Prostate gland (tissue), 2 donors: ENCODE results near the gene PDLIM3. TPM values are rescaled to one million over a fixed set of nuclear protein-coding genes. Genes with fewer than 3 reads are reported as not detected.

Experiments used
- DNase-seq: peaks from one replicate; pipeline ENCODE4 v3.0.0-alpha.2; 2019; ENCODE audit warnings: low spot score
- H3K27ac ChIP-seq, 2 donors: fragments of 200-600 bp; sonication (generic); 2 replicates each; pipeline ENCODE4 v1.5.1; 2017 to 2019
- H3K27me3 ChIP-seq: fragments of 200-600 bp; sonication (generic); replicated peaks from 2 replicates; pipeline ENCODE4 v1.5.1; 2019; ENCODE audit not compliant: insufficient read depth
- H3K36me3 ChIP-seq, 2 donors: fragments of 200-600 bp; sonication (generic); 1 replicate in 1 of 2; 2 replicates in 1 of 2; pipeline versions ENCODE4 v1.5.1 to v1.8.1; 2017 to 2019
- H3K4me1 ChIP-seq: fragments of 200-600 bp; sonication (generic); replicated peaks from 2 replicates; pipeline ENCODE4 v1.5.1; 2019
- H3K4me3 ChIP-seq, 2 donors: fragments of 200-600 bp; sonication (generic); 2 replicates each; pipeline ENCODE4 v1.5.1; 2017 to 2019
- H3K9me3 ChIP-seq: fragments of 200-600 bp; sonication (generic); 2 replicates; pipeline ENCODE4 v1.5.1; 2017
- CTCF ChIP-seq, 4 experiments: fragments of 200-600 bp in 2 of 4; fragments of 450-650 bp in 2 of 4; sonication (generic) in 2 of 4; IDR thresholded peaks; 1 replicate in 3 of 4; 2 replicates in 1 of 4; pipeline ENCODE4 v1.5.1; 2016 to 2019; ENCODE audit warnings: antibody characterized with exemption in 4 of 4, mild to moderate bottlenecking in 2 of 4, moderate library complexity in 2 of 4
- POLR2A ChIP-seq: fragments of 450-650 bp; IDR thresholded peaks from one replicate; pipeline ENCODE4 v1.6.1; 2016; ENCODE audit warnings: antibody characterized with exemption, mild to moderate bottlenecking
- POLR2AphosphoS5 ChIP-seq: sonication (generic); formaldehyde crosslinking; IDR thresholded peaks from one replicate; pipeline ENCODE4 v1.6.1; 2017; ENCODE audit warnings: antibody characterized with exemption
- WGBS: methylation state at CpG from one replicate; pipeline ENCODE4 v1.1.5; 2018; 5-methylcytosine and 5-hydroxymethylcytosine counted together
- intact Hi-C: fragments of 100-400 bp; cut with DNase I; formaldehyde crosslinking; loops from one replicate; pipeline ENCODE4 v1.14.2; 2022
- total RNA-seq, 2 donors: library from RNA; depleted of rRNA; stranded (reverse); fragments of >200 nt; gene quantifications; one replicate each; pipeline ENCODE4 v1.1.0, GENCODE V29; 2016

Gene PDLIM3
- total RNA-seq, 2 donors from 2014 or later, result 78.7 to 139 TPM

- peak; percentile 62 for DNase-seq
- Histone ChIP-seq H3K27ac (peak overlapping the region; percentile 74), H3K4me3 (peak overlapping the region; percentile 42 to 52), H3K36me3 (no peaks in the 10 kb centered on the region), H3K9me3 (no peaks in the 10 kb centered on the region), H3K27me3 (no peaks in the 10 kb centered on the region), H3K4me1 (no peaks in the 10 kb centered on the region)
- 3% methylated on average over 28 of the region's 41 CpGs for WGBS
- TF ChIP-seq POLR2A (peak; percentile 18), POLR2AphosphoS5 (no peak), CTCF (IDR thresholded peaks at IDR 0.05) (no peak)
- intact Hi-C loops, result loop anchor here (1.0 to 5.0 kb wide), 4 partner anchors 37 to 567 kb away; no protein-coding TSS in a partner anchor
These were observed 64.7 kb downstream of the PDLIM3 start for GRCh38 chr4:185470501-185471195.

- TF ChIP-seq POLR2AphosphoS5 (no peak), POLR2A (no peak), CTCF (IDR thresholded peaks at IDR 0.05) (no peak)
- WGBS, result 79% methylated on average over 8 of the region's 9 CpGs
- intact Hi-C loops, result loop anchor here (2.0 to 5.0 kb wide), 5 partner anchors 38 to 568 kb away; partner anchors contain the start of gene UFSP2
- Histone ChIP-seq H3K27ac (no peak overlapping the region), H3K36me3 (no peaks in the 10 kb centered on the region), H3K4me3 (no peak overlapping the region), H3K9me3 (no peaks in the 10 kb centered on the region), H3K4me1 (no peaks in the 10 kb centered on the region), H3K27me3 (no peaks in the 10 kb centered on the region)
- no peak for DNase-seq
These were observed 65.6 kb downstream of the PDLIM3 start for GRCh38 chr4:185469580-185470154.

GRCh38 chr4:185468999-185469398, 66.3 kb downstream of the PDLIM3 start:
- WGBS, result 72% methylated on average over 2 of the region's 2 CpGs
- intact Hi-C loops, result loop anchor here (5.0 kb wide), 2 partner anchors 42 to 257 kb away; partner anchors contain the start of gene UFSP2
- DNase-seq, result no peak
- no peak overlapping the region for H3K27ac ChIP-seq
- no peak for TF ChIP-seq POLR2A
- no peak for TF ChIP-seq CTCF (IDR thresholded peaks at IDR 0.05)
- no peak for TF ChIP-seq POLR2AphosphoS5
- H3K27me3 ChIP-seq, result no peaks in the 10 kb centered on the region
- H3K4me1 ChIP-seq, result no peaks in the 10 kb centered on the region
- H3K9me3 ChIP-seq, result no peaks in the 10 kb centered on the region
- no peaks in the 10 kb centered on the region for H3K36me3 ChIP-seq
- H3K4me3 ChIP-seq, result no peak overlapping the region

- WGBS, result 89% methylated on average over 8 of the region's 8 CpGs
- no peaks in the 10 kb centered on the region for H3K4me1 ChIP-seq
- H3K4me3 ChIP-seq, result no peak overlapping the region
- no peaks in the 10 kb centered on the region for H3K36me3 ChIP-seq
- H3K27ac ChIP-seq, result no peak overlapping the region
- no peaks in the 10 kb centered on the region for H3K9me3 ChIP-seq
- H3K27me3 ChIP-seq, result no peaks in the 10 kb centered on the region
- no peak for DNase-seq
- no peak for TF ChIP-seq CTCF (IDR thresholded peaks at IDR 0.05)
- TF ChIP-seq POLR2AphosphoS5, result no peak
- intact Hi-C loops, result loop anchor here (5.0 kb wide), 2 partner anchors 41 to 256 kb away; partner anchors contain the start of gene UFSP2
These were observed 67.3 kb downstream of the PDLIM3 start for GRCh38 chr4:185467991-185468390.
